ENCODE results near the gene CD7.

Gene CD7

DNA sequence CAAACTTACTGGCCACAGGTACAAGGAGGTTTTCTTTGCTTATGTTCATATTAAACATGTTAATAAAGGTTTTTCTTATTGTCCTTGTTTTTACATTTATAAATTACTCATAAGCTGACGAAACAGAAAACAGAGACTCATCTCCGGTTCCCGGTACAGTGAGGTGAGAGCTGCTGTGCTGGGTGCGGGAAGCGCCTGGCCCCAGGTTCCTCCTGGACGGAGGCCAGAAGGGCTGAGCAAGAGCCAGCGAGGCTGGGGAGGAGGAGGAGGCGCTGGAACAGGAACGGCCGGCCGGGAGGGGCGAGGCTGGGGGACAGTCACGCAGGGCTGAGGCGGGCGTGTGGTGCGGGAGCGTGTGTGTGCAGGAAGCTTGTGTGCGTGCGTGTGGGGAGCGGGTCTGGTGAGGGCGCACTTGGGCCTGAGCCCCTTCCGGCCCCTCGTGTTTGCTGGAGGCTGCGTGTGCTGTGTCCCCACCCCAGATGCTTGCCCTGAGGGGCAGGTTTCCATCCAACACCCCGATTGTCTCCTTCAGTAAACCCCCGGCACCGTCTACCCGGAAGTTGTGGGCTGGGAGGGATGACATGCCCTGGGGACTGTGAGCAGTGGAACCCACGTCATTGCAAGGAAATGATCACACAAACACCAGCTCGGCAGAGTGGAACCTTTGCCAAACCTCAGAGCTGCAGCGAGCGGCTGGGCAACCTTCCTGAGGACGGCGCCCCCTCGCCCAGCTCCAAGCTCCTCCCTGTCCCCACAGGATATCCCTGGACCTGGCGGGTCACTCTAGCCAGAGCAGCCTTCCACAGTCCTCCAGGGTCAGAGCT lies 19.5 kb downstream of the CD7 start:
- peak; percentile 93 for DNase-seq

DNA sequence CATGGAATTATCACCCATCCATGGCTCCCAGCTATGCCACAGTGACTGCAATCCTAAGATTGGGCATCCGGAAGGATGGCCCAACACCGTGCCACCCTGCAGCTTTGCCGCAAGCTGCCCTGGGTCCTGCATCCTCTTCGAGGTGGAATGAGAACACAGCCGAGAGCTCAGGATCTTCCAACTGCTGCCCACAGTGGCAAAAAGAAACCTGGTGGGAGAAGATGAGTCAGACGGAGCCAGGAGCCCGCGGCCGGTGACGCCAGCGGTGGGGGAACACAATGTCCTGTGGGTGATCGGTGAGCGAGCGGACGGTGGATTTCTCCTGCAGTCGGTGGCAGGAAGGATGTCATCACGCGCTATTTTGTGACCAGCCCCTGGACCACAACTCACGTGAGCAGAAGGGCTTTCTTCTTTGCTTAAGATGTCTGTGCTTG lies 20.1 kb downstream of the CD7 start:
- DNase-seq = peak; percentile 82

- peak; percentile 43 for DNase-seq
Measured at GRCh38 chr17:82296511-82297279, 20.7 kb downstream of the CD7 start.

DNA sequence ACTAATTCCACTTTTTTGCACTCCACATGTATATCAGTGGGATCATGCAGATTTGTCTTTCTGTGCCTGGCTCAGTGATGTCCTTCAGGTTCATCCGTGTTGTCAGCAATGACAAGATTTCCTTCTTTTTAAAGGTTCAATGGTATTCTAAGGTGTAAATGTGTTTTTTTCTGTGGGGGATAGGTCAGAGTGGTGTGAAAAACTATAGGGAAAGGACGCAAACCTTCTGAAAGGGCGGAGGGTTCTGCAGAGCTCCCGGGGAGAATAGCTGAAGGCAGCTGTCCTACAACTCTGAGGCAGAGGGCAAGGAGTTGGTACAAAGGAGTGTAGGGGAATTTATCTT lies 22.0 kb downstream of the CD7 start:
- DNase-seq = no peak

- no peak for DNase-seq
Measured at GRCh38 chr17:82294064-82294773, 23.2 kb downstream of the CD7 start.

DNA sequence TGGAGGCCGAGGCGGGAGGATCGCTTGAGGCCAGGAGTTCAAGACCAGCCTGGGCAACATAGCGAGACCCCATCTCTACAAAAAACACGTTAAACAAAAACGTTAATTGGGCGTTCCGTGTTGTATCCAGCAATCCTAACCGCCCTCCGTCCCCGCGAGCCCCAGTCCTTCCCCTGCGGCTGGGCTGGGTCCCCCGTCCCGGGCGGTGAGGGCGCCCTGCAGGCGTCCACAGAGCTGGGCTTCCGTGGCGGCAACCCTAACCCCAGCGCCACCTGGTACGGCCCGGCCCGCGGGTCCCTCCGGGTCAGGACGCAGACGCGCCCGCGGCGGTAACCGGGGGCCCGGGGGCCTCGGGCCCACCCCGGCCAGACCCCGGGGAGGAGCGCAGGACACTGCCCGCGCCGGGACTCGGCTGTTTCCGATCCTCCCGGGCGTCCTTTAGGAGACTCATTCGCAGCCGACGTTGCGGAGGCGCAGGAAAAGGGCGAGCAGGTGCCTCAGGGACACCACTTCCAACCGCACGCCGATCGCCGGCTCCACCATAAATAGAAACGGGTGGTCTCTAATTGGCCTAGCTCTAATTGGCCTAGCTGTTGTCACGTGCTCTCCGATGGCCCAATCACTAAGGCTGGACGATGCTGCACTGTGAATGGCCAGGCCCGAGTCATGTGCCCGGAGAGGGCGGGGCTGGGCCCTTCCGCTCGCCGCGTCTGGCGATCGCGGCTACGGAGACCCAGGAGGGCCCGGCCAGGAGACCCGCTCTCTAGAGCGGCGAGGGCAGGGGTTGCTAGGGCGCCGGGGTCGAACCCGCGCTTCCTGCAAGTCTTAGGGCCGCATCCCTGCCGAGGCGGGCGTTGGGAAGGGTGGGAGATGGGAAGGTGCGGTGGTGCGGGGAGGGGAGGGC lies 24.9 kb downstream of the CD7 start:
- DNase-seq = peak; percentile 95

GRCh38 chr17:82291582-82292250 lies 25.7 kb downstream of the CD7 start:
- DNase-seq = no peak

DNA sequence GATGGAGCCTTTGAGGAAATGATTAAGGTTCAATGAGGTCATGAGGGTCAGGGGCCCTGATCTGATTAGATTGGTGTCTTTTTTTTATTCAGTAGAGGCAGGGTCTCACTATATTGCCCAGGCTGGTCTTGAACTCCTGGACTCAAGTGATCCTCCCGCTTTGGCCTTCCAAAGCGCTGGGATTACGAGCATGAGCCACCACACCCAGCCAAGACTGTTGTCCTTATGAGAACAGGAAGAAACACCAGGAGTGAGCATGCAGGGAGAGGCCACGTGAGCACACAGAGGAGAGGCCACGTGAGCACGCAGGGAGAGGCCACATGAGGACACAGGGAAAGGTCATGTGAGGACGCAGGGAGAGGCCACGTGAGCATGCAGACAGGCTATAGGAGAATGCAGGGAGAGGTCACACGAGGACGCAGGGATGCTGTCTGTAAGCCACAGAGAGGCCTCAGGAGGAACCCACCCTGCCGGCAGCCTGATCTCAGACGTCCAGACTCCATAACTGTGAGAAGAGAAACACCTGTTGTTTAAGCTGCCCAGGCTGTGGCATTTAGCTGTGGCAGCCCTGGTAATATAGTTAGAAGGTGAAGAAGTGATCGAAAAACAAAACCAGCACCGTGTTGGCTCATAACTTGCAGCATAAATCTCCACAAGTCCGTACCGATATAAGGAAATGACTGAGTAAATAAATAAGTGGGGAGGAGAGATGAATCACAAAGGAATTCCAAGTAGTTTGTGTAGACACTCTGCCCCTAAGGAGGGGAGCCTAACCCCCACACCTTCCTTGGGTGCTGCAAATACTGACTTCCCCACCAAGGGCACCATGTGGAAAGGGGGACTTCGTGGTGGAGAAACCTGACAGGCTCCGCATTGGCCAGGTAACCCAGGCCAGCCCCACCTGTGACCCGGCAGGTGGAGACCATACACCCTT lies 29.3 kb downstream of the CD7 start:
- DNase-seq = no peak

DNA sequence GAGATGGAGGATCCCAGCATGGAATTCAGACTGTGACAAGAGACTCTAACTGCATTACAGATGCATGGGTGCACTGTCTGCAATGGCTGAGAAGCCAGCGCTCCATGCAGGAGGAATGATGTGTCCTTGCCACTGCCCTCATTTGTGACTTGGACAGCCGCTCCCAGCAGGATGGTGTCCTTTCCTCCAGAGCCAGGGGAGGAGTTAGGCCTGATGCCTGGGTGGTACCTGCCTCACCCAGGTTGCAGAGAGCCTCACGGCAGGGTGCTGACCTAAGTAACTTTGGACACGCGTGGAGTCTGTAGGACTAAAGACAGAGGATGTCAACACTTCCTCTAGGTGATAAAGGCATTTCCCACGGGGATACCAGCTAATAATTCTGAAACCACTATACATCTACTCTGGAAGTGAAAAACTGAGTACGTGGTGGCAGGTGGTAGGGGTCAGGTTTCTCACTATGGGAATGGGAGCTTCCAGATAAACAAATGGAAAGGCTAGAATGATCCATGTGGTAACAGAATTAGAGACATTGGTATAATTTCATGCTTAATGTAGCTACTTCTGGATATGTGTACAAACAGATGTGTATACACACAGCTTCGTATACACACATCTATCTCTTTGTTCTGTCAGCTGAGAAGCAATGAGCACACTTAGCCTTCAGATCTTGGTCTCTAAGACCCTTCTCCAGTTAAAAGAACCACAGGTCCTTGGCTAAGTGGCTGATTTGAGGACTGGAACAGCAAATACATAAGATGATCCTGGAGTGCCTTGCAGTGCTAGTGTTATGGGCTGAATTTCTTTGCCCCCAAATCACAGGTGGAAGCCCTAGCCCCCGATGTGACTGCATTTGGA lies 30.2 kb downstream of the CD7 start:
- DNase-seq = no peak

GRCh38 chr17:82285141-82285540 lies 32.3 kb downstream of the CD7 start:
- no peak for DNase-seq

DNA sequence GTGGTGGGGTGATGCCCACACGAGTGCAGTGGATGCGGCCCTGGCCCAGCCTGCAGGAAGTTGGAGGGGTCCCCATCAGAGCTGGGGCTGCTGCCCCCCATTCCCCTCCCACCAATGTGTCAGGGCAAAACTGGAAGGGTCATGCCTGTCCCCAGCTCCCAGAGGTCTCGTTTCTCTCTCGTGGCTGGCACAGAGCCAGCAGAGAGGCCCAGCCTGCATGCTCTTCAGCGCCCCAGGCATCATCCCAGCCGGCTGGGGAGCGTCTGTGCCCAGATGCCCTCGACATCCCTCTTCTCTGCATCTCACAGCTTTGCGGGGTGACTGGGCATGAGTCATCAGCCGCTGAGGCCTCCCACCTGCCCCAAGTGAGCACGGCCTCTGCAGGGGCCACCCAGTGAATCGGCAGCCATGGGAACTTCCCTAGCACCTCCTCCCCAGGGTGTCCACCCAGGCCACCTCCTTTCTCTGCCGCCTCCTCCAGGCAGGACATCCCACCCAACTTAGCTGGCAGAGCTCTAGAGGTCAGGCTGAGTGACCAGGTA lies 34.1 kb downstream of the CD7 start:
- peak; percentile 39 for DNase-seq

GRCh38 chr17:82282239-82283207 lies 34.9 kb downstream of the CD7 start:
- DNase-seq = no peak

- no peak for DNase-seq
Measured at GRCh38 chr17:82281502-82282238, 35.7 kb downstream of the CD7 start.

DNA sequence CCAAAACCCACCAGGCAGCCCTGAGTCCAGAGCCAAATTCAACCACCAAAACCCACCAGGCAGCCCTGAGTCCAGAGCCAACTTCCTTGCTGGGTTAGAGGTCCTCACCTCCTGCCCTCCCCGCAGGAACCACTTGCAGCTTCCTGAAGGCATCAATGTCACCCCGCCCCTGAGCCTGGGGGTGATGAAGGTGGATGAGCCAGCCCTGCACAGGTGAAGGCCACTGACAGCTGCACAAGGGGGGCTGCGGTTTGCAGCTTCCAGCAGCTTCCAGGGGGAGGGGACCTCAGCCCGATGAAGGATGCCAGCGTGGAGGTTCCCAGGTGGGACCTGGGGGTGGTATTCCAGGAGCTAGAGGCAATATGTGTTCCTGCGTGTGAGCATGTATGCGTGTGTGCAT lies 36.3 kb downstream of the CD7 start:
- no peak for DNase-seq

- DNase-seq = no peak
Measured at GRCh38 chr17:82280537-82280936, 36.9 kb downstream of the CD7 start.

DNA sequence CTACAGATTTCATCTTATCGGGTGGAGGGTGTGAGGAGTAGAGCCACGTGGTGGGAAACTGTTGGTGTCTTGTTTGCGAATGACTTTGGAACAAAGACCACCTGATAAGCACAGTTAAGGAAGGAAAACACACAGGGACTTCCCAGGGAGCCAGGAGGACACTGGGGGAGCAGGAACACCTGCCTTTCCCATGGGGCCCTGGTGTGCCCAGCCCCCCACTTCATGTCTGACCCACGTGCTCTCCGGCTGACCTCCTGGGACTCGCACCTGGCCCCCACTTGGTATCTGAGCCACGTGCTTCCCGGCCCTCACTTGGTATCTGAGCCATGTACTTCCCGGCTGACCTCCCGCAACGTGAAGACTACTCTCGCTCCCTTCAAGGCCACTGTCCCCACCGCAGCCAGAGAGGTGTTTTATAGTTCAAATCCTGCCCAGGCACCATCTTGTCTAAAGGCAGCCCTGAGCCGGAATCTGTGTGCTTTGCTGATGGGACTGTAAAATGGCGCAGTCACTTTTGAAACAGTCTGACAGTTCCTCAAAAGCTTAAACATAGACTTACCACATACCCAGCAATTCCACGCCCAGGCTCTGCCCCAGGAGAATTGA lies 38.5 kb downstream of the CD7 start:
- no peak for DNase-seq

DNA sequence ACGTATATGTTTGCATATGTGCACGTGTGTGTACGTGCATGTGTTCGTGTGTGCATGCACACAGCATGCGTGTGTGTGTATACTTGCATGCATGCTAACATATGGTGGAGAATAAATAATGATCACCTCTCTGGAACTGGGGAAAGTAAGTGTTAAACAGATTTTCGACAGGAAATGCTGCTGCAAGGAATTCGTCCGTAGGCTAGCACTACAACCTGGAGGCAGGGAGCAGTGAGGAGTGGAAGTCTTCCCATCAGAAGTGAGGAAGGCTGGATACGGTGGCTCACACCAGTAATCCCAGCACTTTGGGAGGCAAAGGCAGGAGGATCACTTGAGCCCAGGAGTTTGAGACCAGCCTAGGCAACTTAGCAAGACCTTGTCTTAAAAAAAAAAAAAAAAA lies 39.1 kb downstream of the CD7 start:
- no peak for DNase-seq

Data from CD4-positive, alpha-beta T cell treated with Interleukin-6 for 4 hours (primary cell).